Spinal cord (tissue), 10 donors: Measurements from ENCODE around the gene OR8J1. TPM values are rescaled to one million over a fixed set of nuclear protein-coding genes. Genes with fewer than 3 reads are reported as not detected.
A peak's percentile ranks its signal among the peaks of the same experiment; 100 is the strongest.

ENCODE experiments used
- DNase-seq, 6 donors: peaks; one replicate each; pipeline versions ENCODE4 v3.0.0 to v3.0.0-alpha.2; 2013 to 2015; ENCODE audit warnings: low spot score in 6 of 6, low read depth in 4 of 6
- H3K27ac ChIP-seq: one replicate; pipeline ENCODE4 v1.5.1; 2013; ENCODE audit warnings: low read depth, low read length, control low read depth
- H3K27me3 ChIP-seq: one replicate; pipeline ENCODE4 v1.6.1; 2013; ENCODE audit warnings: low read length; ENCODE audit not compliant: control insufficient read depth, insufficient read depth
- H3K36me3 ChIP-seq: one replicate; pipeline ENCODE4 v1.6.1; 2013; ENCODE audit warnings: low read length; ENCODE audit not compliant: control insufficient read depth, insufficient read depth
- H3K4me1 ChIP-seq: one replicate; pipeline ENCODE4 v1.6.1; 2013; ENCODE audit warnings: low read length; ENCODE audit not compliant: control insufficient read depth, insufficient read depth
- H3K4me3 ChIP-seq: one replicate; pipeline ENCODE4 v1.5.1; 2013; ENCODE audit warnings: low read depth, low read length, control low read depth
- H3K9me3 ChIP-seq: one replicate; pipeline ENCODE4 v1.6.1; 2013; ENCODE audit warnings: low read length; ENCODE audit not compliant: control insufficient read depth, insufficient read depth
- WGBS: methylation state at CpG from one replicate; pipeline ENCODE4 v1.1.5; 2013; ENCODE audit warnings: missing lambda C conversion rate; ENCODE audit not compliant: insufficient coverage; 5-methylcytosine and 5-hydroxymethylcytosine counted together
- long read RNA-seq, 4 donors: transcript quantifications; one replicate each; lab custom pipeline, GENCODE V29; 2026
- polyA plus RNA-seq, 2 donors: library from polyadenylated mRNA; unstranded; fragments of 120-200 nt; gene quantifications; one replicate each; pipeline ENCODE4 v1.2.1, GENCODE V29; 2013; ENCODE audit not compliant: insufficient read length in 2 of 2
- total RNA-seq, 2 donors: library from RNA; depleted of rRNA in 1 of 2; stranded (reverse); fragments of 120-200 nt in 1 of 2; fragments of >200 nt in 1 of 2; gene quantifications; one replicate each; pipeline versions ENCODE4 v1.2.3 to v1.2.4, GENCODE V29; 2013 to 2014
- donor health status: healthy.

Gene OR8J1
- total RNA-seq (not detected), polyA plus RNA-seq (not detected)
- long read RNA-seq, donor 1, result 0 reads
- long read RNA-seq, donor 2, result 0 reads
- long read RNA-seq, donor 3, result 0 reads
- long read RNA-seq, donor 4, result 0 reads

GRCh38 chr11:56353991-56354390 is at the start of gene OR8J1:
Gene OR8J1 (plus strand): TSS chr11:56354291. CDS start chr11:56360247, 5,956 bp downstream.
- no peaks in the 10 kb centered on the region for H3K4me1 ChIP-seq
- H3K4me3 ChIP-seq, result no peak within 1 kb of the TSS
- no CpG with 5 or more reads among the region's 2 CpGs for WGBS
- no peak for DNase-seq
- no peak within 1 kb of the TSS for H3K27ac ChIP-seq
- no peaks in the 10 kb centered on the region for H3K36me3 ChIP-seq
- no peaks in the 10 kb centered on the region for H3K9me3 ChIP-seq
- H3K27me3 ChIP-seq, result no peaks in the 10 kb centered on the region

GRCh38 chr11:56307836-56308235 is 46.3 kb upstream of the OR8J1 start:
- Histone ChIP-seq H3K27me3 (no peaks in the 10 kb centered on the region), H3K4me3 (no peak overlapping the region), H3K9me3 (no peaks in the 10 kb centered on the region), H3K36me3 (no peaks in the 10 kb centered on the region), H3K4me1 (no peaks in the 10 kb centered on the region), H3K27ac (no peak overlapping the region)
- WGBS, result 84% methylated on average over 3 of the region's 3 CpGs
- DNase-seq, result no peak

- no peak for DNase-seq
- no peaks in the 10 kb centered on the region for H3K36me3 ChIP-seq
- H3K9me3 ChIP-seq, result no peaks in the 10 kb centered on the region
- H3K4me1 ChIP-seq, result no peaks in the 10 kb centered on the region
- H3K27ac ChIP-seq, result no peak within 1 kb of the TSS
- no peak within 1 kb of the TSS for H3K4me3 ChIP-seq
- H3K27me3 ChIP-seq, result no peaks in the 10 kb centered on the region
Observed at GRCh38 chr11:56314844-56315243, 39.2 kb upstream of the OR8J1 start, which contains the start of gene OR8K3. Gene OR8K3 (plus strand): TSS chr11:56315144. CDS start chr11:56318307, 3,163 bp downstream.

- H3K4me1 ChIP-seq, result no peaks in the 10 kb centered on the region
- H3K36me3 ChIP-seq, result no peaks in the 10 kb centered on the region
- H3K27ac ChIP-seq, result no peak overlapping the region
- no peak for DNase-seq
- no peaks in the 10 kb centered on the region for H3K27me3 ChIP-seq
- no peak overlapping the region for H3K4me3 ChIP-seq
- peaks cover under 1% of the 10 kb centered on the region for H3K9me3 ChIP-seq
- WGBS, result 94% methylated on average over 34 of the region's 34 CpGs
Observed at GRCh38 chr11:56331861-56332491, 22.1 kb upstream of the OR8J1 start.

GRCh38 chr11:56333156-56333555 is 20.9 kb upstream of the OR8J1 start:
- WGBS, result 89% methylated on average over 2 of the region's 3 CpGs
- Histone ChIP-seq H3K4me3 (no peak overlapping the region), H3K36me3 (no peaks in the 10 kb centered on the region), H3K4me1 (no peaks in the 10 kb centered on the region), H3K9me3 (peaks cover 2% of the 10 kb centered on the region), H3K27me3 (no peaks in the 10 kb centered on the region), H3K27ac (no peak overlapping the region)
- DNase-seq, result peak in 1 of 6 donors; percentile 1

GRCh38 chr11:56340289-56340688 is 13.8 kb upstream of the OR8J1 start:
- Histone ChIP-seq H3K36me3 (no peaks in the 10 kb centered on the region), H3K9me3 (peaks cover 4% of the 10 kb centered on the region), H3K27ac (no peak overlapping the region), H3K27me3 (no peaks in the 10 kb centered on the region), H3K4me1 (no peaks in the 10 kb centered on the region), H3K4me3 (no peak overlapping the region)
- no peak for DNase-seq

- H3K27me3 ChIP-seq, result no peaks in the 10 kb centered on the region
- H3K4me1 ChIP-seq, result no peaks in the 10 kb centered on the region
- H3K36me3 ChIP-seq, result no peaks in the 10 kb centered on the region
- no peaks in the 10 kb centered on the region for H3K9me3 ChIP-seq
- H3K27ac ChIP-seq, result no peak within 1 kb of the TSS
- DNase-seq, result no peak
- WGBS, result 100% methylated on average over 1 of the region's 1 CpG
- H3K4me3 ChIP-seq, result no peak within 1 kb of the TSS
Observed at GRCh38 chr11:56345739-56346138, 8.4 kb upstream of the OR8J1 start, which contains the start of gene OR8K1. Gene OR8K1 (plus strand): TSS chr11:56346039. CDS start chr11:56346039, 0 bp downstream.

GRCh38 chr11:56375324-56375723 is 21.2 kb downstream of the OR8J1 start, which contains the start of gene OR8U1:
Gene OR8U1 (plus strand): TSS chr11:56375624. CDS start chr11:56375624, 0 bp downstream.
- DNase-seq, result no peak
- Histone ChIP-seq H3K27me3 (no peaks in the 10 kb centered on the region), H3K36me3 (no peaks in the 10 kb centered on the region), H3K4me1 (no peaks in the 10 kb centered on the region), H3K27ac (no peak within 1 kb of the TSS), H3K9me3 (no peaks in the 10 kb centered on the region), H3K4me3 (no peak within 1 kb of the TSS)
- WGBS, result 50% methylated on average over 1 of the region's 2 CpGs

- DNase-seq, result no peak
- Histone ChIP-seq H3K4me3 (no peak overlapping the region), H3K4me1 (no peaks in the 10 kb centered on the region), H3K27me3 (no peaks in the 10 kb centered on the region), H3K9me3 (no peaks in the 10 kb centered on the region), H3K36me3 (no peaks in the 10 kb centered on the region), H3K27ac (no peak overlapping the region)
- WGBS, result no CpG with 5 or more reads among the region's 2 CpGs
Observed at GRCh38 chr11:56380120-56380519, 26.0 kb downstream of the OR8J1 start.

- Histone ChIP-seq H3K36me3 (no peaks in the 10 kb centered on the region), H3K4me3 (no peak overlapping the region), H3K9me3 (no peaks in the 10 kb centered on the region), H3K27me3 (no peaks in the 10 kb centered on the region), H3K27ac (no peak overlapping the region), H3K4me1 (no peaks in the 10 kb centered on the region)
- no peak for DNase-seq
- WGBS, result 90% methylated on average over 3 of the region's 3 CpGs
Observed at GRCh38 chr11:56394381-56394780, 40.3 kb downstream of the OR8J1 start.
